ENCODE measurements around the gene VPS13D. TPM values are rescaled to one million over a fixed set of nuclear protein-coding genes. Genes with fewer than 3 reads are reported as not detected.

Gene VPS13D
- polyA plus RNA-seq, 1 of the 3 experiments (the other 2 are of a cell fraction), result 15.0 TPM

GRCh38 chr1:12185036-12185917 lies 44.6 kb upstream of the VPS13D start:
- H3K4me2 ChIP-seq, result no peak overlapping the region
- H3F3A ChIP-seq (replicated peaks; ENCODE audit: insufficient read depth), result peaks cover 4% of the 10 kb centered on the region
- H3K36me3 ChIP-seq (replicated peaks in 1 of 2; ENCODE audit: control insufficient read depth in 1 of 2, insufficient read depth in 2 of 2, low read length in 1 of 2), result no peaks in the 10 kb centered on the region
- DNase-seq, result no peak
- no peaks in the 10 kb centered on the region for H4K20me1 ChIP-seq (ENCODE audit: insufficient read depth)
- peaks cover 10 to 32% of the 10 kb centered on the region in 2 experiments; a peak in 3 of 4 replicates for H3K4me1 ChIP-seq (ENCODE audit: control insufficient read depth in 1 of 2, insufficient read depth in 2 of 2, low read depth in 1 of 2, low read length in 1 of 2)
- H3K9me2 ChIP-seq, result no peaks in the 10 kb centered on the region
- no peak overlapping the region for H3K4me3 ChIP-seq (ENCODE audit: low read depth in 2 of 2, low read length in 1 of 2)
- CTCF ChIA-PET, result interaction anchor here (0.9 to 6.2 kb wide), 6 partner anchors 10 to 60 kb away, joined by 3 to 79 read pairs (median 4); partner anchors contain the start of gene TNFRSF1B
- no peaks in the 10 kb centered on the region for H3K9me3 ChIP-seq
- H3K9ac ChIP-seq, result no peak overlapping the region
- WGBS (ENCODE audit: low lambda C conversion rate), result 95% methylated on average over 6 of the region's 19 CpGs
- no peak overlapping the region for H2AFZ ChIP-seq (ENCODE audit: low read depth)
- TF ChIP-seq CTCF (IDR thresholded peaks at IDR 0.05) (no peak), TCF12 (IDR thresholded peaks at IDR 0.05) (no peak), REST (IDR thresholded peaks at IDR 0.05; ENCODE audit: low read depth, low read length) (no peak)
- H3K27ac ChIP-seq (ENCODE audit: low read depth in 2 of 2, low read length in 1 of 2), result peak overlapping the region in 1 of 2 experiments; percentile 81; a peak in 2 of 4 replicates
- POLR2A ChIA-PET, result interaction anchor here (0.8 kb wide), 1 partner anchor 15 kb away, joined by 3 read pairs; no protein-coding TSS in a partner anchor
- H3K79me2 ChIP-seq (ENCODE audit: insufficient read depth), result no peaks in the 10 kb centered on the region
- no peaks in the 10 kb centered on the region for H3K27me3 ChIP-seq (ENCODE audit: insufficient read depth)

- H3K4me2 ChIP-seq, result no peak overlapping the region
- TF ChIP-seq IRF3 (IDR thresholded peaks at IDR 0.05; ENCODE audit: low read depth, low read length) (no peak), ELF1 (IDR thresholded peaks at IDR 0.05) (no peak), GABPA (IDR thresholded peaks at IDR 0.05; ENCODE audit: low read depth) (no peak)
- POLR2A ChIA-PET, result no interaction called here
- peaks cover 4% of the 10 kb centered on the region for H3F3A ChIP-seq (replicated peaks; ENCODE audit: insufficient read depth)
- no peak overlapping the region for H3K9ac ChIP-seq
- H4K20me1 ChIP-seq (ENCODE audit: insufficient read depth), result no peaks in the 10 kb centered on the region
- no peaks in the 10 kb centered on the region for H3K9me3 ChIP-seq
- H2AFZ ChIP-seq (ENCODE audit: low read depth), result no peak overlapping the region
- DNase-seq, result no peak
- no peaks in the 10 kb centered on the region for H3K36me3 ChIP-seq (replicated peaks in 1 of 2; ENCODE audit: control insufficient read depth in 1 of 2, insufficient read depth in 2 of 2, low read length in 1 of 2)
- no peaks in the 10 kb centered on the region for H3K9me2 ChIP-seq
- peaks cover 10 to 32% of the 10 kb centered on the region in 2 experiments; a peak in 3 of 4 replicates for H3K4me1 ChIP-seq (ENCODE audit: control insufficient read depth in 1 of 2, insufficient read depth in 2 of 2, low read depth in 1 of 2, low read length in 1 of 2)
- no peaks in the 10 kb centered on the region for H3K27me3 ChIP-seq (ENCODE audit: insufficient read depth)
- H3K4me3 ChIP-seq (ENCODE audit: low read depth in 2 of 2, low read length in 1 of 2), result no peak overlapping the region
- whole genome bisulfite sequencing (ENCODE audit: low lambda C conversion rate), result 82% methylated on average over 8 of the region's 13 CpGs
- no peaks in the 10 kb centered on the region for H3K79me2 ChIP-seq (ENCODE audit: insufficient read depth)
- H3K27ac ChIP-seq (ENCODE audit: low read depth in 2 of 2, low read length in 1 of 2), result no peak overlapping the region; a peak in 1 of 4 replicates
- CTCF ChIA-PET, result interaction anchor here (1.0 to 6.2 kb wide), 4 partner anchors 23 to 466 kb away, joined by 3 to 79 read pairs (median 6); no protein-coding TSS in a partner anchor
These were observed 43.7 kb upstream of the VPS13D start for GRCh38 chr1:12185918-12186678.

Data from SK-N-SH (cell line).